HG02970 (cell line): ENCODE results near the gene UGT2B17.
"Not testable (repeated sequence)": the region's sequence is repeated elsewhere in the genome, so short reads cannot be mapped to it uniquely, and the experiment has no call there.

ENCODE experiments used
- ATAC-seq: cut with Tn5 transposase; IDR thresholded peaks from one replicate; pipeline ENCODE4 v1.9.1; 2021; ENCODE audit warnings: mild to moderate bottlenecking, moderate library complexity, moderate number of reproducible peaks; ENCODE audit not compliant: unreplicated experiment, low FRiP score

UGT2B17 gene

GRCh38 chr4:68569466-68570121 lies 6.5 kb downstream of the UGT2B17 start:
- no peak for ATAC-seq

- ATAC-seq, result not testable (repeated sequence)
Observed at GRCh38 chr4:68569036-68569435, 7.1 kb downstream of the UGT2B17 start.

GRCh38 chr4:68568535-68568934 lies 7.6 kb downstream of the UGT2B17 start:
- not testable (repeated sequence) for ATAC-seq

DNA sequence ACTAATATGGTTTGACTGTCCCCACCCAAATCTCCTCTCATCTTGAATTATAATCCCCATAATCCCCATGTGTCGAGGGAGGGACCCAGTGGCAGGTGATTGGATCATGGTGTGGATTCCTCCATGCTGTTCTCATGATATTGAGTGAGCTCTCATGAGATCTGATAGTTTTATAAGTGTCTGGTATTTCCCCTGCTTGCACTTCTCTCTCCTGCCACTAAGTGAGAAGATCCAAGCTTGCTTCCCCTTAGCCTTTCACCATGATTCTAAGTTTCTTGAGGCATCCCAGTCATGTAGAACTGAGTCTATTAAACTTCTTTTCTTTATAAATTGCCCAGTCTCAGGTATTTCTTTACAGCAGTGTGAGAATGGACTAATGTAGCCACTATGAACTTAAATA lies 9.8 kb downstream of the UGT2B17 start:
- ATAC-seq, result not testable (repeated sequence)

DNA sequence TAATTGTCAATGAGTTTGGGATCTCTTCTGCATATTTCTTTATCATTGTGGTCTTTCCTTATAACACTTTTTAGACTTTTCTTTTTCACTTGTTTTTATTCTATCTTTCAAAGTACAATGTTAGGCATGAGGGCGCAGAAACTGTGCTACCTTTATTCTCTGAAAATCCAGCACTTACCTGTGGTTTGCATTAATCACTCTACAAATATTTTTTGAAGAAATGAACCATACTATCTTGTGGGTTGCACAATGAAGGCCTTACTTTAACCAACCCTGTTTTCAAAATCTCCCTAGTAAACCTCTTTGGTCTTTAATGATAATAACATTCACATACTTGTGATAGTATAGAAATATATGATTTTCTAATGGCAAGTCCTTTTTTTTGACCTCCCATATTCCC lies 11.0 kb downstream of the UGT2B17 start:
- ATAC-seq, result not testable (repeated sequence)

GRCh38 chr4:68560364-68561070 lies 15.6 kb downstream of the UGT2B17 start:
- not testable (repeated sequence) for ATAC-seq

- ATAC-seq, result peak; percentile 40
Observed at GRCh38 chr4:68553830-68554229, 22.3 kb downstream of the UGT2B17 start.

- ATAC-seq, result peak; percentile 64
Observed at GRCh38 chr4:68552818-68553811, 23.0 kb downstream of the UGT2B17 start.

DNA sequence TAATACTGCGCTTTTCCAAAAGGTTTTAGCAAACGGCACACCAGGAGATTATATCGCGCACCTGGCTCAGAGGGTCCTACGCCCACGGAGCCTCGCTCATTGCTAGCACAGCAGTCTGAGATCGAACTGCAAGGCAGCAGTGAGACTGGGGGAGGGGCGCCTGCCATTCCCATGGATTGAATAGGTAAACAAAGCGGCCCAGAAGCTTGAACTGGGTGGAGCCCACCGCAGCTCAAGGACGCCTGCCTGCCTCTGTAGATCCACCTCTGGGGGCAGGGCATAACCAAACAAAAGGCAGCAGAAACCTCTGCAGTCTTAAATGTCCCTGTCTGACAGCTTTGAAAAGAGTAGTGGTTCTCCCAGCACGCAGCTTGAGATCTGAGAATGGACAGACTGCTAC lies 33.4 kb downstream of the UGT2B17 start:
- ATAC-seq, result not testable (repeated sequence)

- no peak for ATAC-seq
Observed at GRCh38 chr4:68536375-68536774, 39.7 kb downstream of the UGT2B17 start.

DNA sequence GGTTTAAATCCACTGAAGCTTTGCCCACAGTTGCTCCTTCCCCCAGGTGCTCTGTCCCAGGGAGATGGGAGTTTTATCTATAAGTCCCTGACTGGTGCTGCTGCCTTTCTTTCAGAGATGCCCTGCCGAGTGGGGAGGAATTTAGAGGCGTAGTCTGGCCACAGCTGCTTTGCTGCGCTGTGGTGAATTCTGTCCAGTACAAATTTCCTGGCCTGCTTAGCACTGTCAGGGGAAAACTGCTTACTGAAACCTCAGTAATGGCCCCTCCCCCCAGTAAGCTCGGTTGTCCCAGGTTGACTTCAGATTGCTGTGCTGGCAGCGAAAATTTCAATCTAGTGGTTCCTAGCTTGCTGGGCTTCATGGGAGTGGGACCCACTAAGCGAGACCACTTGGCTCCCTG lies 40.1 kb downstream of the UGT2B17 start:
- no peak for ATAC-seq

GRCh38 chr4:68522232-68522631 lies 53.9 kb downstream of the UGT2B17 start:
- not testable (repeated sequence) for ATAC-seq

DNA sequence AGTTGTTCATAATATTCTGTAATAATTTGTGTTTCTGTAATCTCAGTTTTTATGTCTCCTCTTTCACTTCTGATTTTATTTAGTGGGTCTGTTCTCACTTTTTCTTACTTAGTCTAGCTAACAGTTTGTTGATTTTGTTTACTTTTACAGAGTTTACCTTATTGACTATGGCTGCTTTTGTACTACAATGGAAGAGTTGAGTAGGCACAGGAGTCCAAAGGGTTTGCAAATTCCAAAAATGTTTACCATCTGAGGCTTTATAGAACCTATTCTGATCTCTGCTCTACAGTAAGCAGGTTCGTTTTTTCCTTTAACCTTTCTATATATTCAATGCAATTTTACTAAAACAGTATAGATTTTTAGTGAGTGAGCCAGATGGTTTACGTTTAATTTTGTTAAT lies 55.1 kb downstream of the UGT2B17 start:
- ATAC-seq, result no peak

- ATAC-seq, result no peak
Observed at GRCh38 chr4:68518889-68519288, 57.2 kb downstream of the UGT2B17 start.

GRCh38 chr4:68505452-68505851 lies 70.7 kb downstream of the UGT2B17 start:
- not testable (repeated sequence) for ATAC-seq

GRCh38 chr4:68504836-68505235 lies 71.3 kb downstream of the UGT2B17 start:
- ATAC-seq, result not testable (repeated sequence)

DNA sequence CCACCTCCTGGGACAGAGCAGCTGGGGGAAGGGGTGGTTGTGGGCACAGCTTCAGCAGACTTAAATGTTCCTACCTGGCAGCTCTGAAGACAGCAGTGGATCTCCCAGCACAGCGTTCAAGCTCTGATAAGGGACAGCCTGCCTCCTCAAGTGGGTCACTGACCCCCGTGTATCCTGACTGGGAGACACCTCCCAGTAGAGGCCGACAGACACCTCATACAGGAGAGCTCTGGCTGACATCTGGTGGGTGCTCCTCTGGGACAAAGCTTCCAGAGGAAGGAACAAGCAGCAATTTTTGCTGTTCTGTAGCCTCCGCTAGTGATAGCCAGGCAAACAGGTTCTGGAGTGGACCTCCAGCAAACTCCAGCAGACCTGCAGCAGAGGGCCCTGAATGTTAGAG lies 72.7 kb downstream of the UGT2B17 start:
- ATAC-seq, result not testable (repeated sequence)

GRCh38 chr4:68499021-68499420 lies 77.1 kb downstream of the UGT2B17 start:
- ATAC-seq, result no peak

- ATAC-seq, result peak; percentile 74
Observed at GRCh38 chr4:68498413-68499007, 77.6 kb downstream of the UGT2B17 start.

GRCh38 chr4:68494688-68495087 lies 81.4 kb downstream of the UGT2B17 start:
- ATAC-seq, result no peak
